ENCODE results near the gene GALNT11.
"Not testable (repeated sequence)": the region's sequence is repeated elsewhere in the genome, so short reads cannot be mapped to it uniquely, and the experiment has no call there.

GALNT11 gene

DNA sequence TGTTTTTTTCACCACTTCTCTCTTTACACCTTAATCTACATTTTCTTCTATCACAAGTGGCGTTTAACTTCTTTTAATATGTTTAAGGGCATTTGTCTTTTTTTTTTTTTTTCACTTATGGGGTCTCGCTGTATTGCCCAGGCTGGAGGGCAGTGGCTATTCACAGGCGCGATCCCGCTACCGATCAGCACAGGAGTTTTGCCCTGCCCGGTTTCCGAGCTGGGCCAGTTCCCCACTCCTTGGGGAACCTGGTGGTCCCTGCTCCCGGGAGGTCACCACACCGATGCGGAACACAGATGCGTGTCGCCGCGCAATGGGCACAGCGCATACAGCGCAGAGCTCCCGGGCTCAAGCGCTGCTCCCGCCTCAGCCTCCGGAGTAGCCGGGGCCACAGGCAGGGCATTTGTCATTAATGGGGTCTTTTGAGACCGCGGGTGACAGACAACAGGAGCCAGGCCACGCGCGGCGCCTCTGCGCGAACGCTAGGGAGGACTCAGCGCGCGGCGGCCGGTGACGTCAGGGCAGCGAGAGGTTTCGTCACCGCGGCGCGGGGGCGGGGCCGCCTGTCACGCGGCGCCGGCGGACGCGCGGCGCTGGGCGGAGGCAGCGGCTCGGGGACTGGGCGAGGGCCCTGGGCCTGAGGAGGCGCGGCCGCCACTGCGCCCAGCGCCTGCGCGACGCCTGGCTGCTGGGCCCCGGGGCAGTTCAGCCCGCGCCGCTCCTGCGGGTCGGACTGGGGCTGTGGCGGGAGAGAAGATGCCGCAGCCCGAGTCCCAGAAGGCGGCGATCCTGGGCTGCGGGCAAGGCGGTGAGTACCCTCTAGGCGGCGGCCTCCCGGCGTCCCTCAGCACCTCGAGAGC is at the start of gene GALNT11:
GALNT11 (plus strand) TSS at position 598 of the 860 bp plus-strand sequence. CDS start 68,554 bp downstream, outside the sequence.
- DNase-seq, result peak; percentile 86

DNA sequence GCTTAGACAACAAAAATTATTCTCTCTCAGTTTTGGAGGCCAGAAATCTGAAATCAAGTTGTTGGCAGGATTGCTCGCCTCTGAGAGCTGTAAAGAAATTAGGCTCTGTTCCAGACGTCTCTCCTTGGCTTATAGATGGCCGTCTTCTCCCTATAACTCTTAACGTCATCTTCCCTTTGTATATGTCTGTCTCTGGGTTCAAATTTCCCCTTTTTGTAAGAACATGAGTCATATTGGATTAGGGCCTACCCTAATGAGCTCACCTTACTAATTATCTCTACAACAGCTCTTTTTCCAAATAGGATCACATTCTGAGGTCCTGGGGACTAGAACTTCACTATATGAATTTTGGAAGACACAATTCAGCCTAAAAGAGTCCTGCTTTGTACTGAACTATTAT is 46.9 kb upstream of the GALNT11 start:
- no peak for DNase-seq

DNA sequence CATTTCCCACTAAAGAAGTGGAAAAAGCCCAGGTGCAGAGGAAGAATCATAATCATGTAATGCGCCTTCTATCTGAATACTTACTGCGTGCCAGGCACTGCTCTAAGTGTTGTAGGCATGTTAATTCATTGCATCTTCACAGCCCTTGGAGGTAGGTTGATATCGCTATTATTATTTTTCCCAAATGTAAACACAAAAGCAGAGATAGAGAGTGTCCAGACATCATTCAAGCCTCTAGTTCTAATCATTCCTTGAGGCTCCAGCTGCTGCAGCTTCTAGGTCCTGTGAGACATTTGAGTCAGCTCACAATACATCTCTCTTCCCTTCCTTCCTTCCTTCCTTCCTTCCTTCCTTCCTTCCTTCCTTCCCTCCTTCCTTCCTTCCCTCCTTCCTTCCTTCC is 44.3 kb upstream of the GALNT11 start:
- no peak for DNase-seq

DNA sequence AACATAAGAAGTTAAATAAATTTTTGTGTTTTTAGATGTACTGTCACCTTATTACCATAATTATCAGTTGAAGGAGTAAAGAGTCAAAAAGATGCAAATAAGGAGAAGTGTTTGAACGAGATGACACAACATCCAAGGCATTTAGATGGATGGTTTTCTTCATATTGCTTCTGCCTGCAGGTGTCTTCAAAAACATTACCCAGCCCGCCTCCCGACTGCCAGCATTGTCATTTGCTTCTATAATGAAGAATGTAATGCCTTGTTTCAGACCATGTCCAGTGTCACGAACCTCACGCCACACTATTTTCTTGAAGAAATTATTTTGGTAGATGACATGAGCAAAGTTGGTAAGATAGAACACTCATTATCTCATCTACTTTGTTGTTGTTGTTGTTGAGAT is 42.7 kb upstream of the GALNT11 start:
- DNase-seq, result no peak

DNA sequence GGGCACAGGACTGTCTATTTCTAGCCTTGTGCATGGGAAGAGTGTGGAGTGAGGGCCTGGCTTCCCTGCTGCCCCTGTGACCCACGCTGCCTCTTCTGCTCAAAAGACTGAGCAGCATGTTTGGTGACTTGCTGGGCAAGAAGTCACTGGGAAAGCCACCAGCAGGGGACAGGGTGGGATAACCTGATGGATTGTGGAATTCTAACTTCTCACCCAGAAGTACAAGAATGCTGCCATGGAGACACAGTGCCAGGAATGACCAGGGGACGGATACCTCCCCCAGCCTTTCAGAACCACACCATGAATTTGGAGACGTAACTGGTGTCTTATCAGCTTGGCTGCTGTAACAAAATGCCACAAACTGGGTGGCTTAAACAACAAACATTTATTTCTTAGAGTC is 40.9 kb upstream of the GALNT11 start:
- no peak for DNase-seq

DNA sequence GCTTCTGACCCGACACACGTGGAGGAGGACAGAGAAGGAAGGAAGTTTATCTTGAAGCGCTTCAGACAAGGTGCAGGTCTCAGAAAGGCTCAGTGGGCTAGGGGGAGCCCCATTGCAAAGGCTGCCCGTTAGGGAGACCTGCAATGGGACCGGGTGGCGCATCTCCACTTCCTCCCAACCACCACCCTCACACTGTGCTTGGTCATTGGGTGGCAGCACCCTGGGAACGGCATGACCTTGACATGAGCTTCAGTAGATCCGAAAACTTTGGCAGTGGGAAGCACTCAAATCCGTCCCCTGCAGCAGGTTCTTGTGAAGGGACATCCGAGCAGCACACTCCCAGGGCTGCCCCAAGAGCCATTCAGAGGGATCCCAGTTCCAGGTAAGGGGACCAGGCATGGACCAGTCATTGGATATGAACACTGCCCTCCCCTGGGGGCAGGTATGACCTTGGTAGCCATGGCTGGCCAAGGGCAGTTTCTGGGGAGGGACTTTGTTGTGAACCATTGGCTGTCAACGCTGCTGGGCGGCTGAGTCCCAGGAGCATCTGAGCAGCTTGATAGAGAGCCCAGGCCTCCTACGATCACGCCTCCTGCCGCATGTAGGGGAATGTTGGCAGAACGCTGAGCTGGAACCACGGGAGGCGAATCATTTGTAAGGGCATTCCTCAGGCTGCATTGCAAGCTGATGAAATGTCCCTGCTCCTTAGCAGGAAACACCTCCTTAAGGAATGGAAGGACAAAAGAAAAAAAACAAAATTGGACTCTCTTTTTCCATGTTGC is 37.5 kb upstream of the GALNT11 start:
- no peak for DNase-seq

DNA sequence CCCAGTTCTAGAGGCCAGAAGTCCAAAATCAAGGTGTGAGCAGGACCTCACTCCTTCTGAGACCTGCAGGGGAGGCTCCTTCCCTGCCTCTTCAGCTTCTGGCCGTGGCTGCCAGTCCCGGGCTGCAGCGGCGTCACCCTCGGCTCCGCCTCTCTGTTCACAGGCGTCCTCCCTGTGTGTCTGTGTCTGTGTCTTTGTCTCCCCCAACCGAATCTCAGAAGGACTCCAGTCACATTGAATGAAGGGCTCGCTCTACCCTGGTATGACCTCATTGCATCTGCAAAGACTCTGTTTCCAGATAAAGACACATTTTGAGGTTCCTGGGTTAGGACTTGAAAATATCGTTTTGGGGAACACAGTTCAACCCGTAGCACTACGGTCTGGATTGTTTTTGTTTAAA is 33.1 kb upstream of the GALNT11 start:
- peak; percentile 72 for DNase-seq

DNA sequence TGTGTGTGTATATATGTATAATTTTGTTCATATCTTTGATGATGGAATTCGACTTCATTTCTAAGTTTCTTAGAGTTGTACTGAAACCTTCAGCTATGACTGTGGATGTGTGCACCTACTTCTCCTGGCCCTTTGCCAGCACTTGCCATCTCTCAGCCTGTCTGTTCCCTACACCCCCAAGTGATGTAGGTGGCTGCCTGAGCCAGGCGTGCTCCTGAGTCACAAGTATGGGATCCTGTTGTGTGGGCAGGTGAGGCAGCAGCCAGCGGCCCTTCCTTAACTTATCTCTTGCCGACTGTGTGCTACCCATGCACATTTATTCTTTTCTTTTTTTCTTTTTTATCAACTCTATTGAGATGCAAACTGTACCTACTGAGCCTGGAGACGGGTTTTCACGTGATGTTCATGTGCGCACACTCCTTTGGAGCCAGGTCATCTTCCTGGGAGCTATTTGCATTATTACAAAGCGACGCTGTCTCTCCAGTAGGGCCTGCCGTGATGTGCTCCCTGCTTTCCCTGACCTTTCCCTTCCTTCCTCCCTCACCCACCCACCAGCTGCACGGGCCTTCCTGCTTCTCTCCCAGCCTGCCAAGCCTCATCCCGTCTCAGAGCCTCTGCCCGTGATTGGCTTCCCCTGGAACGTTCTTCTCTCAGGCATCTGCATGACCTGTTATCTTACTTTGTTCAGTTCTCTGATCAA is 31.3 kb upstream of the GALNT11 start:
- no peak for DNase-seq

DNA sequence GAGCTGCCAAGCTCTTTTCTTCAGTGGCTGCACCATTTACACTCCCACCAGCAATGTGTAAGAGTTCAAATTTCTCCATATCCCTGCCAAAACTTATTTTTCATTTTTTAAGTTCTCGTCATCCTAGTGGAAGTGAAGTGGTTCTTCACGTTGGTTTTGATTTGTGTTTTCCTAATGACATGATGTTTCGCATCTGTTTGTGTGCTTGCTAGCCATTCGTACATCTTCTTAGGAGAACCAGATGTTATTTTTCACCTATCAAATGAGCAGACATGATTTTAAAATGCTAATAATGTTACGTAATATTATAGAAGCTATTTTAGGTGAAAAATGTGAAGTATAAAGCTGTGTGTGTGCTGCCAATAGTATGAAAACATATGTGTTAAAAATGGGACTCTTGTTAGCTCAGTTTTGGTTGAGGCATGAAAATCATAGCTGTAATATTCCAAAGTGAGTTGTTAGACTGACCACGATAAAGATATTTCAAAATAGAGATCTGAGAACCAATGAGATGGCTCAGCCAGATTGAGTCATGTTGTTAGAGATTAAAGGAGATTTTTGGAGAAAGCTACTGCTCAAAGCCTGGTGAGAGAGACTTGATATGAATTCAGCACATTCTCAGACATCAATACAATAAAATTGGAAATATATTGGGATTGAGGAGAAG is 25.9 kb upstream of the GALNT11 start:
- no peak for DNase-seq

DNA sequence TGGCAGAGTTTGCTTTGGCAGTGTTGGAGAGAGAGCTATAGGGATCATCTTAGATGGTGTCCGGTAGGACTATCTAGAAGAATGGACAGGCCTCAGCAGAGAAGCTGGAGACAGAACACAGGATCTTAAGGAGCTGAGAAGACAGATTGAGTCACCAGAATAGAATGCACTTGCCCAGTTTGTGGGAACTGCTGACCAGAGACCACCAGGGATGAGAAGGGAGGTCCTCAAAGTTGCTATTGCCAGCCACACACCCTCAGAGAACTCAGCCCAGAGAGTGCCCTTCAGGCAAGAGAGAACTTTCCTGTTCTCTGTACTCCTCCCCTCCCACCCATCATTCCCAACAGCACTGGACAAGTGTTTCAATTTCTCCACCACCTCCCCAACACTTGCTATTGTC is 25.3 kb upstream of the GALNT11 start:
- DNase-seq, result no peak

DNA sequence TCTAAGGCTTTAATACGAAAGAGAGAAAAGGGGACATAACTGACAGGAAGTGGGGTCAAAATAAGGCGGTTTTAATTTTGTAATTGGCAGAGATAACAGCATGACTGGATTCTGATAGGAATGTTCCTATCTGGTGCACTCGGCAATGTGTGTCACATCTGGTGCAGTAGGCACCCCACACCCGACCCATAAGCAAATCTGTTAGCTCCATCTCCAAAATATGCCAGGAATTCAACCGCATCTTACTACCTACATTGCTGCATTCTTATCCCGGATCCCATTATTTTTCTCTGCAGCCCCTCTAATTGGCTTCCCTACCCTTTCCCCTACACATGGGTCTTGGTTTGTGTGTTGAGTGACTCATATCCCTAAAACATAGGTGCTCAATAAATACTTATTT is 19.1 kb upstream of the GALNT11 start:
- no peak for DNase-seq

DNA sequence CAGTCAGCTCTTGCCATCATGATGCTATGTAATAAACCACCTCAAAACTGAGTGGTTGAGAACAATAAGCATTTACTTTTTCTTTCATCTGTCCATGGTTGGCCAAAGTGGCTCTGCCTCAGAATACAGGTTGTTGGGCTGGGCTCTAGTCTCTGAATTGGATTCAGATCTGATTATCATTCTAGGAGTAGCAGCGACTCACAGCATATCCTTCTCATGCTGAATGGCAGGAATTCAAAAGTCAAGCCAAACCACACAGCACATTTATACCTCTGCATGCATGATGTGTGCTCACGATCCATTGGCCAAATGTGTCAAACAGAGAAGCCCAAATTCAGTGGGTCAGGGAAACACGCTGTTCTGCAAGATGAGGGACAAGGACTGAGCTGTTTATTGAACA is 13.6 kb upstream of the GALNT11 start:
- no peak for DNase-seq

DNA sequence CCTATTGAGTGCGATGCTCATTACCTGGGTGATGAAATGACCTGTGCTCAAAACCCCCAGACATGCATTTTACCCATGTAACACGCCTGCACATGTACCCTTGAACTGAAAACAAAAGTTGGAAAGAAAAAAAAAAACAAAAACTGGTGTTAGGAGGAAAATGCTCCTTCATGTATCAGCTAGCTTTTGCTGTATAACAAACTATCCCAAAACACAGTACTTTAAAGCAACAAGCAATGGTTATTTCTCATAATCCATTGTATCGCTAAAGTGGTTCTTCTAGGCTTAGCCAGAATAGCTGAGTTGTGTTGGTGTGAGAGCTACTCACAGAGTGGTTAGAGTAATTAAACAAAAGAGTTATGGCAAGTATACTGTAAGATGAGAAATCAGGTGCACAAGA is 12.2 kb upstream of the GALNT11 start:
- no peak for DNase-seq

DNA sequence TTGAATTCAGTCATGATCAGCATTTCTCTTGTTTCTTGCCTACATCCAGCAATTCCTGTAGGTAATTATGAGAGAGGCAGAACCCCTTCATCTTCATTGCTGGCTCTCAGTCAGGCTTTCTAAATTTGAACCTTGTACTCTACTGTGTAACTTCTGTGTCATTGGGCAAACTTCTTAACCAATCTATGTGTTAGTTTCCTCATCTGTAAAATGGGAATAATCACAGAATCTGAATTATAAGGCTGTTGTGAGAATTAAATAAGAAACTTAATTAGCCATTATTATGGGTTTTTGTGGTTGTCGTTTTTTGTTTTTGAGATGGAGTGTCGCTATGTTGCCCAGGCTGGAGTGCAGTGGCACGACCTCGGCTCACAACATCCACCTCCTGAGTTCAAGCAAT is 11.5 kb upstream of the GALNT11 start:
- no peak for DNase-seq

DNA sequence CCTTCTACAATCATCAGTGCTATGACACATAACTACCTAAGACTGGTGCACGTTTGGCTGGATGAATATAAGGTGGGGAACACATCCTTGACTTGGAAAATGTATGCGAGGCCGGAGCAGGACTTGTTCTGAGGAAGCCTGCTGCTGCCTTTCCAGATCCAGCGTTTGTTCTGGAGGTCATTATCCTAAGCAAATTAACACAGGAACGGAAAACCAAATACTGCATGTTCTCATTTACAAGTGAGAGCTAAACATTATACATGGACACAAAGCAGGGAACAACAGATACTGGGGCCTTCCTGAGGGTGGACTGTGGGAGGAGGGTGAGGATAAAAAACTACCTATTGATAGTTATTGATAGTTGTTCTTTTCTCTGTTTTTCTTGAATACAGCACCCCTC is 10.8 kb upstream of the GALNT11 start:
- peak; percentile 42 for DNase-seq

DNA sequence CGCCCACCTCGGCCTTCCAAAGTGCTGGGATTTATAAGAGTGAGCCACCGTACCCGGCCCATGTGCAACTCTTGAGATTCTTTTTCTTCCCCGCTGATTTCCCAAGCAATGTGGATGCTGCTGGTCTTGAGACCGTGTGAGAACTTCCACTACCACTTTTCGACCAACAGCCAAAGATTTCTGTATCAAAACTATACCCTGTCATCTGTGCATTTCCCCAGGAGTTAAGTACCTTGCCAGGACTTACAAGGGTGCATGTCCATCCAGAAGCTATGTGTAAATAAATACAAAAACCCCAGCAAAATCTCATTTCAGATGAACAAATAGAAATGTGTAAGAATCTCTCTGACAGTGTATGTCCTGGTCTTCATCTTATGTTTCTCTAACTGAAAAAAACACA is 9.9 kb upstream of the GALNT11 start:
- DNase-seq, result no peak

DNA sequence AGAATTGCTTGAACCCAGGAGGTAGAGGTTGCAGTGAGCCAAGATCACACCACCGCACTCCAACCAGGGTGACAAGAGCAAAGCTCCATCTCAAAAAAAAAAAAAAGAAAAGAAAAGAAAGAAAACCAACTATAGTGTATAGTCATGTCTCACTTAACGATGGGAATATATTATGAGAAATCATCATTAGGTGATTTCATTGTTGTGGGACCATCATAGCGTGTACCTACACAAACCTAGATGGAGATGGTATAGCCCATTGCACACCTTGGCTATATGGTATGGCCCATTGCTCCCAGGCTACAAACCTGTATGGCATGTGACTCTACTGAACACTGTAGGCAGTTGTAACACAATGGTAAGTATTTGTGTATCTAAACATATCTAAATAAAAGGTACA is 8.5 kb upstream of the GALNT11 start:
- no peak for DNase-seq

DNA sequence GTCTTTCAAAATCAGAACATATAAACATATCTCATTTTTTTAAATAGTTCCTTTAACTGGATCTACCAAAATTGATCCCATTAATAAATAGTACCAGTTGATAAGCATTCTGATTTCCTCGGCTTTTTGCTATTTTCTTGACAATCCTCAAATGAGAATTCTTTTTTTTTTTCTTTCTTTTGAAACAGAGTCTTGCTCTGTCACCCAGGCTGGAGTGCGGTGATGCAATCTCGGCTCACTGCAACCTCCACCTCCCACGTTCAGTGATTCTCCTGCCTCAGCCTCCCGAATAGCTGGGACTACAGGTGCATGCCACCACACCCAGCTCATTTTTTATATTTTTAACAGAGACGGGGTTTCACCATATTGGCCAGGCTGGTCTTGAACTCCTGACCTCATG is 7.8 kb upstream of the GALNT11 start:
- DNase-seq, result not testable (repeated sequence)

DNA sequence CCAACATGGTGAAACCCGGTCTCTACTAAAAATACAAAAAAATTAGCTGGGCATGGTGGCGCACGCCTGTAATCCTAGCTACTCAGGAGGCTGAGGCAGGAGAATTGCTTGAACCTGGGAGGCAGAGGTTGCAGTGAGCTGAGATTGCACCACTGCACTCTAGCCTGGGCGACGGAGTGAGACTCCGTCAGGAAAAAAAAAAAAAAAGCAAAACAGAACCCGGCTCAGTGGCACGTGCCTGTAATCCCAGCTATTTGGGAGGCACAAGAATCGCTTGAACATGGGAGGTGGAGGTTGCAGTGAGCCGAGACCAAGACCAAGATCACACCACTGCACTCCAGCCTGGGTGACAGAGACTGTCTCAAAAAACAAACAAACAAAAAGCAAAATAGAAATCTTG is 3.7 kb upstream of the GALNT11 start:
- not testable (repeated sequence) for DNase-seq

DNA sequence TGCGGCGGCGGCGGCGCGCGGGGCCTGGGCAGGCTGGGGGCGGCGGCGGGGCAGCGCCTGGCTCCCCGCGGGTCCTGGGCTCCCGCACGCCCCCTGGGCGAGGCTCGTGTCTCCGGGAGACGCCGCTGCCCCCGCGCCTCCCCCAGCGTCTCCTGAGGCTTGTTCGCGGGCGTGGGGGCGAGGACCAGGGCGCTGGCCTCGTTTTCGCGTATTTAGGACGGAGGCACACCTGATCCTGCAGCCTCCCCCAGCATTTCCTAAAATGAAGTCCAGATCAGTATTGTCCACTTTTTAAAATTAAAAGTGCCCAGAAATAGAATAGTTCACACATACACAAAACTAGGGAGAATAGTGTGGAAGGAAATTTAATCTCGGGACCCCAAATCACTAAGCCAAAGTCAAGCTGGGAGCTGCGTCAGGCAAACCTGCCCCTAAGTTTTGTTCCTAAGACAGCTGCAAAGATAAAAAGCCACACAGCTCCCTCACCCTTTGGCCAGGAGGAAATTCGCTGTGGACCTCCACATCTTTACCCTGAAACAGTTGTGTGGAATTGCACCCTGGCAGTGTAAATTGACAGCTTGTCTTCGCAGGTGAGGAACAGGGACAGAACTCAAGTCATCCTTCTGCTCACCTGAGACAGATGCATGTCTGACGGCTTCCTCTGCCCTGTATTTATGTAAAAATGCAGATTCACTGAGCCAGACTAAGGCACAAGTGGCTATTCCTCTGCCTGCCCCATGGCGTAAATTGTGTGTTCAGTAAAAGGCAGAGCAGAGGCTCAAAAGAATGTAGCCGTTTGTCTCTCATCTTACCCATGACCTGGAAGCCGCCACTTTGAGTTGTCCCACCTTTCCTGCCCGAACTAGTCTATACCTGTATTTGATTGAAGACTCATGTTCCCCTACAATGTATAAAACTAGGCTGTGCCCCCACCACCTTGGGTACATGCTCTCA is 740 bp downstream of the GALNT11 start:
- DNase-seq, result peak; percentile 37

DNA sequence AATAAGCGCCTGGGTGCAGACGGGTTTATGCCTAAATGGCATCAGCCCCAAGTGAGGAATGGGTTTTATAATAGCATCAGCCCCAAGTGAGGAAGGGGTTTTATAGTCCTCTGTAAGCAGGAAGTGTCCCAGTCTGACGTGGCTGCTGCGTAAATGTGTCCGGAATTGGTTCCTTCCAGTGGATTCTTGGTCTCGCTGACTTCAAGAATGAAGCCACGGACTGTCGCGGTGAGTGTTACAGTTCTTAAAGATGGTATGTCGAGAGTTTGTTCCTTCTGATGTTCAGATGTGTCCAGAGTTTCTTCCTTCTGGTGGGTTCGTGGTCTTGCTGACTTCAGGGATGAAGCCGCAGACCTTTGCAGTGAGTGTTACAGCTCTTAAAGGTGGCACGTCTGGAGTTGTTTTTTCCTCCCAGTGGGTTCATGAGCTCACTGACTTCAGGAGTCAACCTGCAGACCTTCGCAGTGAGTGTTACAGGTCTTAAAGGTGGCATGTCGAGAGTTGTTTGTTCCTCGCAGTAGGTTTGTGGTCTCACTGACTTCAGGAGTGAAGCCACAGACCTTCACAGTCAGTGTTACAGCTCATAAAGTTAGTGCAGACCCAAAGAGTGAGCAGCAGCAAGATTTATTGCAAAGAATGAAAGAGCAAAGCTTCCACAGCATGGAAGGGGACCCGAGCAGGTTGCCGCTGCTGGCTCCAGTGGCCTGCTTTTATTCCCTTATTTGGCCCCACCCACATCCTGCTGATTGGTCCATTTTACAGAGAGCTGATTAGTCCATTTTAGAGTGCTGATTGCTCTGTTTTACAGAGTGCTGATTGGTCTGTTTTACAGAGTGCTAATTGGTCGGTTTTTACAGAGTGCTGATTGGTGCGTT is 2.3 kb downstream of the GALNT11 start:
- DNase-seq, result not testable (repeated sequence)
